WI38 (cell line): ENCODE results near the gene ZNF22.

Experiments used
- H3K4me3 ChIP-seq: 2 replicates; pipeline ENCODE4 v1.5.1; 2011; ENCODE audit warnings: low read depth, mild to moderate bottlenecking, control low read depth, low read length
- CTCF ChIP-seq: IDR thresholded peaks from 2 replicates; pipeline ENCODE4 v1.5.1; 2012; ENCODE audit warnings: low read depth, mild to moderate bottlenecking, control low read depth, low read length

ZNF22 gene

GRCh38 chr10:45000138-45000751 lies 478 bp upstream of the ZNF22 start:
- peak overlapping the region; percentile 67 for H3K4me3 ChIP-seq
- TF ChIP-seq CTCF: no peak

- H3K4me3 ChIP-seq: peak overlapping the region; percentile 67
- 0 out of 2 replicates have a peak, but pooled peaks have one; percentile 27 for TF ChIP-seq CTCF
Observed at GRCh38 chr10:45001381-45002148, 842 bp downstream of the ZNF22 start.

- H3K4me3 ChIP-seq: no peak overlapping the region
- no peak for TF ChIP-seq CTCF
Observed at GRCh38 chr10:45003432-45004000, 2.8 kb downstream of the ZNF22 start.

- no peak for TF ChIP-seq CTCF
Observed at GRCh38 chr10:45004661-45005060, 3.9 kb downstream of the ZNF22 start.

GRCh38 chr10:45005284-45005683 lies 4.6 kb downstream of the ZNF22 start:
- H3K4me3 ChIP-seq: no peak overlapping the region
- TF ChIP-seq CTCF: no peak

More at GRCh38 chr10:45004661-45005060, 3.9 kb downstream of the ZNF22 start:
- H3K4me3 ChIP-seq: no peak overlapping the region

GRCh38 chr10:45006276-45007030 lies 5.7 kb downstream of the ZNF22 start:
- no peak for TF ChIP-seq CTCF
- no peak overlapping the region for H3K4me3 ChIP-seq
